HL-60 (cell line): ENCODE data around the gene ZNF419.

Experiments used
- CTCF ChIP-seq: IDR thresholded peaks from one replicate; pipeline ENCODE4 v1.5.1; 2011; ENCODE audit warnings: low read length, control low read depth, inconsistent platforms; ENCODE audit not compliant: insufficient read depth
- GABPA ChIP-seq: IDR thresholded peaks from 2 replicates; pipeline ENCODE4 v1.6.1; 2012; ENCODE audit warnings: low read depth
- POLR2AphosphoS5 ChIP-seq: IDR thresholded peaks from 2 replicates; pipeline ENCODE4 v1.6.1; 2012; ENCODE audit warnings: low read depth
- REST ChIP-seq: IDR thresholded peaks from 2 replicates; pipeline ENCODE4 v1.6.1; 2012; ENCODE audit warnings: low read depth; ENCODE audit not compliant: insufficient replicate concordance
- SPI1 ChIP-seq: IDR thresholded peaks from 2 replicates; pipeline ENCODE4 v1.6.1; 2012; ENCODE audit warnings: low read depth, mild to moderate bottlenecking, borderline replicate concordance

- TF ChIP-seq CTCF (no peak), POLR2AphosphoS5 (no peak), GABPA (no peak), REST (no peak), SPI1 (no peak)
These were observed 50.5 kb downstream of the ZNF419 start for GRCh38 chr19:57537953-57538547.
